ENCODE data around the gene SLC26A1. TPM values are rescaled to one million over a fixed set of nuclear protein-coding genes. Genes with fewer than 3 reads are reported as not detected.

The SLC26A1 gene
- total RNA-seq, 1 experiment from 2014 or later: 0.22 TPM

DNA sequence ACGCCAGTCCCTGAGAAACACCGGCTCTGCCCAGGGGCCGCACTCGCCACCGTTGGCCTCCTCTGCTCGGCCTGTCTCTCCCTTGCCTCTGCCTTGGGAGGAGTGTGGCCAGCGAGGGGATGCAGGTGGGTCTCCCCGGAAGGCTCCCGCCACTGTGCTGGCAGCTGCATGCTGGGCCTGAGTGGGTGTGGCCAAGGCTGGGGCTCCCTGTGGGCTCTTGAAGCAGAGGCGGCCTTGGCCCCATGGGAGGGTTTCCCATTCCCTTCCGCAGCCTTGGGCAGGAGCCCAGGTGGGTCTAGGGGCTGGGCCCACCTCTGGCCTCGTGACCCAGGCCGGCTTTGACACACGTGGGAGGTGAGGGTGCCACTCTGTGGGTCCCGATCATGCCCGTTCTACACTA lies 37.4 kb upstream of the SLC26A1 start:
- Histone ChIP-seq H3K9me2 (ENCODE audit: insufficient read depth) (no peaks in the 10 kb centered on the region), H3K4me1 (ENCODE audit: control insufficient read depth in 1 of 2, insufficient read depth in 2 of 2, low read length in 2 of 2) (peaks cover 14 to 34% of the 10 kb centered on the region in 2 experiments; a peak in 3 of 4 replicates), H3K27ac (ENCODE audit: low read depth, low read length) (no peak overlapping the region), H3K4me2 (ENCODE audit: low read length) (no peak overlapping the region), H3K27me3 (ENCODE audit: insufficient read depth, low read length) (no peaks in the 10 kb centered on the region), H3K79me2 (ENCODE audit: insufficient read depth, low read length) (no peaks in the 10 kb centered on the region), H2AFZ (ENCODE audit: low read depth, low read length, poor library complexity, severe bottlenecking) (no peak overlapping the region), H3K9me3 (ENCODE audit: control insufficient read depth in 1 of 2, insufficient read depth in 1 of 2, low read depth in 1 of 2, low read length in 2 of 2) (no peaks in the 10 kb centered on the region), H3K4me3 (replicated peaks in 1 of 2; ENCODE audit: low read depth in 1 of 2, low read length in 2 of 2) (no peak overlapping the region), H3K36me3 (ENCODE audit: control insufficient read depth in 1 of 2, insufficient read depth in 2 of 2, low read length in 2 of 2) (peaks cover 2 to 5% of the 10 kb centered on the region in 2 experiments; a peak in 2 of 4 replicates), H3K9ac (ENCODE audit: low read length) (no peak overlapping the region), H4K20me1 (ENCODE audit: insufficient read depth) (no peaks in the 10 kb centered on the region)
- intact Hi-C loops (cut with micrococcal nuclease): no loop called here
- ChIA-PET RAD21 (ENCODE audit: low non-redundant PET in 1 of 2, low total read pairs in 2 of 2, uncharacterized antibody in 2 of 2, unreplicated experiment in 2 of 2) (no interaction called here), POLR2A (no interaction called here), CTCF (no interaction called here)
- BruUV-seq (replicated peaks): no TSS peak
- DNase-seq (ENCODE audit: low read depth, low spot score) (no peak), ATAC-seq (no peak)
- TF ChIP-seq CEBPB (IDR thresholded peaks at IDR 0.05; ENCODE audit: low read depth) (no peak), ZNF274 (IDR thresholded peaks at IDR 0.05; ENCODE audit: low read depth, low read length) (no peak), EGR1 (IDR thresholded peaks at IDR 0.05; ENCODE audit: low read depth) (no peak), TCF7L2 (IDR thresholded peaks at IDR 0.05; ENCODE audit: borderline replicate concordance, extremely low read depth, insufficient read depth, insufficient read length) (no peak), ZBTB33 (IDR thresholded peaks at IDR 0.05; ENCODE audit: extremely low read depth, insufficient replicate concordance, low read length) (no peak), RAD21 (IDR thresholded peaks at IDR 0.05; ENCODE audit: low read depth) (no peak), EZH2phosphoT487 (IDR thresholded peaks at IDR 0.05; ENCODE audit: borderline replicate concordance) (no peak)
- TF ChIP-seq, protein P1, sequence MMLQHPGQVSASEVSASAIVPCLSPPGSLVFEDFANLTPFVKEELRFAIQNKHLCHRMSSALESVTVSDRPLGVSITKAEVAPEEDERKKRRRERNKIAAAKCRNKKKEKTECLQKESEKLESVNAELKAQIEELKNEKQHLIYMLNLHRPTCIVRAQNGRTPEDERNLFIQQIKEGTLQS (IDR thresholded peaks at IDR 0.05): no peak
- TF ChIP-seq, protein P2, sequence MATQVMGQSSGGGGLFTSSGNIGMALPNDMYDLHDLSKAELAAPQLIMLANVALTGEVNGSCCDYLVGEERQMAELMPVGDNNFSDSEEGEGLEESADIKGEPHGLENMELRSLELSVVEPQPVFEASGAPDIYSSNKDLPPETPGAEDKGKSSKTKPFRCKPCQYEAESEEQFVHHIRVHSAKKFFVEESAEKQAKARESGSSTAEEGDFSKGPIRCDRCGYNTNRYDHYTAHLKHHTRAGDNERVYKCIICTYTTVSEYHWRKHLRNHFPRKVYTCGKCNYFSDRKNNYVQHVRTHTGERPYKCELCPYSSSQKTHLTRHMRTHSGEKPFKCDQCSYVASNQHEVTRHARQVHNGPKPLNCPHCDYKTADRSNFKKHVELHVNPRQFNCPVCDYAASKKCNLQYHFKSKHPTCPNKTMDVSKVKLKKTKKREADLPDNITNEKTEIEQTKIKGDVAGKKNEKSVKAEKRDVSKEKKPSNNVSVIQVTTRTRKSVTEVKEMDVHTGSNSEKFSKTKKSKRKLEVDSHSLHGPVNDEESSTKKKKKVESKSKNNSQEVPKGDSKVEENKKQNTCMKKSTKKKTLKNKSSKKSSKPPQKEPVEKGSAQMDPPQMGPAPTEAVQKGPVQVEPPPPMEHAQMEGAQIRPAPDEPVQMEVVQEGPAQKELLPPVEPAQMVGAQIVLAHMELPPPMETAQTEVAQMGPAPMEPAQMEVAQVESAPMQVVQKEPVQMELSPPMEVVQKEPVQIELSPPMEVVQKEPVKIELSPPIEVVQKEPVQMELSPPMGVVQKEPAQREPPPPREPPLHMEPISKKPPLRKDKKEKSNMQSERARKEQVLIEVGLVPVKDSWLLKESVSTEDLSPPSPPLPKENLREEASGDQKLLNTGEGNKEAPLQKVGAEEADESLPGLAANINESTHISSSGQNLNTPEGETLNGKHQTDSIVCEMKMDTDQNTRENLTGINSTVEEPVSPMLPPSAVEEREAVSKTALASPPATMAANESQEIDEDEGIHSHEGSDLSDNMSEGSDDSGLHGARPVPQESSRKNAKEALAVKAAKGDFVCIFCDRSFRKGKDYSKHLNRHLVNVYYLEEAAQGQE (IDR thresholded peaks at IDR 0.05; ENCODE audit: low read depth): no peak
